Adrenal gland (tissue), 5 donors: Measurements from ENCODE around the gene MAPK12.

ENCODE experiments used
- CTCF ChIP-seq, 6 experiments: fragments of 450-650 bp in 4 of 6; fragments of 200-600 bp in 2 of 6; sonication (generic) in 1 of 6; IDR thresholded peaks; 1 replicate in 5 of 6; 2 replicates in 1 of 6; pipeline versions ENCODE4 v1.5.1 to v1.8.0; 2016 to 2021; ENCODE audit warnings: antibody characterized with exemption in 6 of 6, mild to moderate bottlenecking in 2 of 6, moderate library complexity in 1 of 6
- POLR2A ChIP-seq, 2 donors: fragments of 450-650 bp; IDR thresholded peaks; one replicate each; pipeline ENCODE4 v1.6.1; 2017; ENCODE audit warnings: antibody characterized with exemption in 2 of 2, mild to moderate bottlenecking in 2 of 2, moderate library complexity in 1 of 2
- donor health status: DM: no; HTN: no; CAD: no.

DNA sequence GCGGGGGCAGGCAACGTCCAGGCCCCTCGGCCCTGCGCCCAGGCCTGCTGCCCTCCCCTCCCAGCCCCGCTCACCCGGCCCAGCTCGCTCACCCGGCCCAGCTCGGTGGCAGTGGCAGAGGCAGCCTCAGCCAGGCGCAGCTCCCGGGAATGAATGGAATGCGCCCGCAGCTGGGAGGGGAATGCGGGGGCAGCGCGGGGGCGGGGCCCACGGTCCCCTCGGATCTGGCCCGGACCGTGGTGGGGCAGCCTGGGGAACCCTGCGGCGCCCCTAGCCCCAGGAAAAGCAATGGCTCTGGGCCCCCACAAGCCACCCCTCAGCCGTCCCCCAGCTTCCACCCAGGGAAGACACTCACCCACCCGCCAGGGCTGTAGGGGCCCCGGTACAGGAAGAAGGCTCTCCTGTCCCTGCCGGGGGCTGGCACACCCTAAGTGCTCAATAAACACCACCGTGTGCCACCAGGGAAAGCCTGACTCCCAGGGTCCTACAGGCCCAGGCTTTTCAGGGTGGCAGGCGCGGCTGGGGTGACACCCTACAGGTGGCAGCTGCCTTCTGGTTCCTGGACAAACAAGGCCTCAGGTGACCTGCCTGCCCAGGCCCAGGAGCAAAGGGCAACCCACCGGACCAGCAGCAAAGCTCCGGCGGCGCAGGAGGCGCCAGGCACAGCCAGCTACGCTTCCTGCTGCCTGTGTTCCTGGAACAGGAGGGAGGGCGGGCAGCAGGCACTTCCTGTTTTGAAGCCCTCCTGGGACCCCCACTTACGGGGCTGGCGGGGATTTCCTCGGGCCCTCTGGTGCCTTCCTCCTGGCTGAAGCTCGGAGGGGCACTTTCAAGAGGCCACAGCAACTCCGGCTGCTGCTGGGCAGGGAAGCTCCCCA lies 32.2 kb upstream of the MAPK12 start:
- TF ChIP-seq CTCF (IDR thresholded peaks at IDR 0.05): no peak
- no peak for TF ChIP-seq POLR2A (IDR thresholded peaks at IDR 0.05)
